HG03135 (cell line): ENCODE results near the gene SLC35F3.
A peak's percentile ranks its signal among the peaks of the same experiment; 100 is the strongest.

Source experiments
- ATAC-seq: cut with Tn5 transposase; IDR thresholded peaks from one replicate; pipeline ENCODE4 v1.9.1; 2021; ENCODE audit warnings: mild to moderate bottlenecking, moderate library complexity; ENCODE audit not compliant: unreplicated experiment

Gene SLC35F3

GRCh38 chr1:234217316-234217840 is 312.9 kb downstream of the SLC35F3 start:
- ATAC-seq = no peak

- ATAC-seq = no peak
Observed at GRCh38 chr1:234218078-234218477, 313.6 kb downstream of the SLC35F3 start.

GRCh38 chr1:234219711-234220110 is 315.2 kb downstream of the SLC35F3 start:
- ATAC-seq = no peak

GRCh38 chr1:234221601-234222000 is 317.1 kb downstream of the SLC35F3 start:
- ATAC-seq = no peak

- no peak for ATAC-seq
Observed at GRCh38 chr1:234222561-234223280, 318.2 kb downstream of the SLC35F3 start.

GRCh38 chr1:234226113-234226818 is 321.8 kb downstream of the SLC35F3 start:
- no peak for ATAC-seq

- ATAC-seq = no peak
Observed at GRCh38 chr1:234226819-234227165, 322.3 kb downstream of the SLC35F3 start.

GRCh38 chr1:234229581-234230387 is 325.3 kb downstream of the SLC35F3 start:
- ATAC-seq = no peak

- peak; percentile 78 for ATAC-seq
Observed at GRCh38 chr1:234230414-234230862, 326.0 kb downstream of the SLC35F3 start.

- ATAC-seq = no peak
Observed at GRCh38 chr1:234231061-234231892, 326.8 kb downstream of the SLC35F3 start.

- ATAC-seq = no peak
Observed at GRCh38 chr1:234231893-234232276, 327.4 kb downstream of the SLC35F3 start.

GRCh38 chr1:234234199-234234598 is 329.7 kb downstream of the SLC35F3 start:
- ATAC-seq = no peak

- no peak for ATAC-seq
Observed at GRCh38 chr1:234235434-234235881, 331.0 kb downstream of the SLC35F3 start.

- ATAC-seq = no peak
Observed at GRCh38 chr1:234237393-234237792, 332.9 kb downstream of the SLC35F3 start.

- no peak for ATAC-seq
Observed at GRCh38 chr1:234238060-234238459, 333.6 kb downstream of the SLC35F3 start.

- ATAC-seq = no peak
Observed at GRCh38 chr1:234239515-234239914, 335.0 kb downstream of the SLC35F3 start.

GRCh38 chr1:234239936-234240335 is 335.5 kb downstream of the SLC35F3 start:
- ATAC-seq = no peak

GRCh38 chr1:234240680-234241079 is 336.2 kb downstream of the SLC35F3 start:
- no peak for ATAC-seq

GRCh38 chr1:234241941-234242490 is 337.5 kb downstream of the SLC35F3 start:
- no peak for ATAC-seq
